RWPE2 (cell line): ENCODE results near the gene TBC1D23.
"Not testable (repeated sequence)": the region's sequence is repeated elsewhere in the genome, so short reads cannot be mapped to it uniquely, and the experiment has no call there.

Experiments used
- ATAC-seq: fragments of 200-7000 bp; cut with Tn5 transposase; 3 replicates; pipeline ENCODE4 v1.9.1; 2021; ENCODE audit warnings: low read depth
- DNase-seq: peaks from one replicate; pipeline ENCODE4 v3.0.0-alpha.2; 2020; ENCODE audit warnings: low spot score
- H3K27ac ChIP-seq: fragments of 450-650 bp; 2 replicates; pipeline ENCODE4 v1.5.1; 2017; ENCODE audit warnings: mild to moderate bottlenecking; ENCODE audit not compliant: poor library complexity, severe bottlenecking
- H3K27me3 ChIP-seq: fragments of 250-450 bp; sonication (Bioruptor Pico); 2 replicates; pipeline ENCODE4 v1.5.1; 2021; ENCODE audit warnings: mild to moderate bottlenecking, moderate library complexity; ENCODE audit not compliant: insufficient read depth, poor library complexity, severe bottlenecking
- H3K36me3 ChIP-seq: fragments of 250-450 bp; sonication (Bioruptor Pico); 2 replicates; pipeline ENCODE4 v1.5.1; 2020; ENCODE audit warnings: low read depth, mild to moderate bottlenecking, moderate library complexity
- H3K4me1 ChIP-seq: fragments of 250-450 bp; sonication (Bioruptor Pico); 2 replicates; pipeline ENCODE4 v1.5.1; 2021; ENCODE audit warnings: mild to moderate bottlenecking, moderate library complexity; ENCODE audit not compliant: insufficient read depth, poor library complexity, severe bottlenecking
- H3K4me3 ChIP-seq: fragments of 250-450 bp; sonication (Bioruptor Pico); 2 replicates; pipeline ENCODE4 v1.5.1; 2021; ENCODE audit warnings: mild to moderate bottlenecking, moderate library complexity; ENCODE audit not compliant: severe bottlenecking
- H3K9me3 ChIP-seq: fragments of 250-450 bp; sonication (Bioruptor Pico); 2 replicates; pipeline ENCODE4 v1.5.1; 2021; ENCODE audit warnings: mild to moderate bottlenecking, moderate library complexity; ENCODE audit not compliant: severe bottlenecking
- CTCF ChIP-seq: fragments of 450-650 bp; IDR thresholded peaks from one replicate; pipeline ENCODE4 v1.5.1; 2017; ENCODE audit warnings: mild to moderate bottlenecking, moderate library complexity; ENCODE audit not compliant: poor library complexity, severe bottlenecking

Gene TBC1D23

GRCh38 chr3:100238599-100238998 lies 22.2 kb upstream of the TBC1D23 start:
- DNase-seq: no peak
- TF ChIP-seq CTCF: no peak
- ATAC-seq: no peak
- H3K4me1 ChIP-seq: no peaks in the 10 kb centered on the region
- no peaks in the 10 kb centered on the region for H3K9me3 ChIP-seq
- H3K27ac ChIP-seq: no peak overlapping the region
- no peak overlapping the region for H3K4me3 ChIP-seq
- no peaks in the 10 kb centered on the region for H3K27me3 ChIP-seq
- H3K36me3 ChIP-seq: no peaks in the 10 kb centered on the region

GRCh38 chr3:100242471-100242870 lies 18.3 kb upstream of the TBC1D23 start:
- H3K4me1 ChIP-seq, H3K4me3 ChIP-seq, H3K9me3 ChIP-seq, DNase-seq, H3K27me3 ChIP-seq, ATAC-seq, H3K27ac ChIP-seq, H3K36me3 ChIP-seq: not testable (repeated sequence)

- no peaks in the 10 kb centered on the region for H3K9me3 ChIP-seq
- no peaks in the 10 kb centered on the region for H3K4me1 ChIP-seq
- no peak for ATAC-seq
- no peak for TF ChIP-seq CTCF
- no peak overlapping the region for H3K4me3 ChIP-seq
- no peak for DNase-seq
- H3K27me3 ChIP-seq: no peaks in the 10 kb centered on the region
- no peak overlapping the region for H3K27ac ChIP-seq
- no peaks in the 10 kb centered on the region for H3K36me3 ChIP-seq
These were observed 16.5 kb upstream of the TBC1D23 start for GRCh38 chr3:100244264-100244663.

GRCh38 chr3:100245136-100245535 lies 15.7 kb upstream of the TBC1D23 start:
- no peaks in the 10 kb centered on the region for H3K4me1 ChIP-seq
- DNase-seq: no peak
- no peaks in the 10 kb centered on the region for H3K9me3 ChIP-seq
- no peaks in the 10 kb centered on the region for H3K27me3 ChIP-seq
- TF ChIP-seq CTCF: no peak
- no peak for ATAC-seq
- no peaks in the 10 kb centered on the region for H3K36me3 ChIP-seq
- no peak overlapping the region for H3K27ac ChIP-seq
- H3K4me3 ChIP-seq: no peak overlapping the region

- no peak for TF ChIP-seq CTCF
- DNase-seq (no peak), ATAC-seq (no peak)
These were observed 14.9 kb upstream of the TBC1D23 start for GRCh38 chr3:100245927-100246326.

More at GRCh38 chr3:100245927-100246326, 14.9 kb upstream of the TBC1D23 start:
- Histone ChIP-seq H3K27ac (no peak overlapping the region), H3K27me3 (no peaks in the 10 kb centered on the region), H3K4me1 (no peaks in the 10 kb centered on the region), H3K36me3 (no peaks in the 10 kb centered on the region), H3K9me3 (no peaks in the 10 kb centered on the region), H3K4me3 (no peak overlapping the region)
